Stimulated activated memory B cell treated with anti-CD40 and anti-IgM and Interleukin-4, amounts not matched to agents 10 μg/mL and 1 μg/mL and 100 μg/mL, for 72 hours (primary cell): ENCODE data around the gene DNAAF2.
A peak's percentile ranks its signal among the peaks of the same experiment; 100 is the strongest.
"Not testable (repeated sequence)": the region's sequence is repeated elsewhere in the genome, so short reads cannot be mapped to it uniquely, and the experiment has no call there.

ENCODE experiments used
- ATAC-seq: fragments of 150-1000 bp; cut with Tn5 transposase; 2 replicates; pipeline ENCODE4 v1.10.0; 2021
- H3K27ac Mint-ChIP-seq: one replicate; pipeline ENCODE4 v1.8.0; 2022; ENCODE audit warnings: mild to moderate bottlenecking, mixed read lengths
- H3K27me3 Mint-ChIP-seq: one replicate; pipeline ENCODE4 v1.8.0; 2022; ENCODE audit warnings: mixed read lengths
- H3K36me3 Mint-ChIP-seq: one replicate; pipeline ENCODE4 v1.8.0; 2022; ENCODE audit warnings: mixed read lengths
- H3K4me1 Mint-ChIP-seq: one replicate; pipeline ENCODE4 v1.8.0; 2022; ENCODE audit warnings: mixed read lengths
- H3K4me3 Mint-ChIP-seq: one replicate; pipeline ENCODE4 v1.8.0; 2022; ENCODE audit warnings: mild to moderate bottlenecking, moderate library complexity, mixed read lengths
- H3K9me3 Mint-ChIP-seq: one replicate; pipeline ENCODE4 v1.8.0; 2022; ENCODE audit warnings: mixed read lengths

DNAAF2 gene

GRCh38 chr14:49607583-49607982 lies 27.5 kb downstream of the DNAAF2 start:
- H3K27me3 Mint-ChIP-seq, result no peaks in the 10 kb centered on the region
- no peak overlapping the region for H3K4me3 Mint-ChIP-seq
- H3K27ac Mint-ChIP-seq, result no peak overlapping the region
- peaks cover 14% of the 10 kb centered on the region for H3K36me3 Mint-ChIP-seq
- H3K4me1 Mint-ChIP-seq, result no peaks in the 10 kb centered on the region
- ATAC-seq, result no peak
- H3K9me3 Mint-ChIP-seq, result no peaks in the 10 kb centered on the region

- H3K36me3 Mint-ChIP-seq, result no peaks in the 10 kb centered on the region
- H3K9me3 Mint-ChIP-seq, result no peaks in the 10 kb centered on the region
- peak; percentile 88 for ATAC-seq
- peak within 1 kb of the TSS; percentile 97 for H3K4me3 Mint-ChIP-seq
- H3K4me1 Mint-ChIP-seq, result peaks cover 51% of the 10 kb centered on the region
- peak within 1 kb of the TSS; percentile 99 for H3K27ac Mint-ChIP-seq
- no peaks in the 10 kb centered on the region for H3K27me3 Mint-ChIP-seq
These were observed 36.4 kb downstream of the DNAAF2 start, which contains the start of gene LRR1 for GRCh38 chr14:49598485-49599300. Gene LRR1 (plus strand): TSS chr14:49598940. CDS start chr14:49599021, 81 bp downstream.

GRCh38 chr14:49598189-49598484 lies 36.9 kb downstream of the DNAAF2 start:
- no peak for ATAC-seq
- Mint-ChIP-seq H3K27ac (peak overlapping the region; percentile 99), H3K4me1 (peaks cover 55% of the 10 kb centered on the region), H3K36me3 (no peaks in the 10 kb centered on the region), H3K9me3 (no peaks in the 10 kb centered on the region), H3K27me3 (no peaks in the 10 kb centered on the region), H3K4me3 (peak overlapping the region; percentile 97)

- Mint-ChIP-seq H3K4me3 (peak overlapping the region; percentile 26), H3K9me3 (no peaks in the 10 kb centered on the region), H3K36me3 (no peaks in the 10 kb centered on the region), H3K4me1 (peaks cover 47% of the 10 kb centered on the region), H3K27ac (peak overlapping the region; percentile 99), H3K27me3 (no peaks in the 10 kb centered on the region)
- no peak for ATAC-seq
These were observed 40.5 kb downstream of the DNAAF2 start for GRCh38 chr14:49594347-49595091.

DNA sequence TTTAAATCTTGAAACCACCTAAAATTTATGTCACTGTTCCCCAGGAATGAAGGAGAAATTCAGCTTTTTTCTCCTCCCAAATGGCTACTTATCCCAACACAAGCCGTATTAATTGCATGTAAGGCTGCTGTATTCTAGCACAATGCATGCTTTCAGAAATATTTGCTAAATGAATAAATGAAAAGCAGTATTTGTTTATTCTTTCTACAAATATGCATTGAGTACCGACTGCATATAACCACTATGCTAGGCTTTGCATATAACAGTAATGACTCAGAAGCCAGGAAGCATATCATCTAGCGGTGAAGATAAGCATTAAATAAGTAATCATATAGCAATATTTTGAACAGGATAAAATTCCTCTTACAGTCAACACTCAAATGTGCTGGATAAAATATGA lies 42.0 kb downstream of the DNAAF2 start:
- Mint-ChIP-seq H3K27ac (peak overlapping the region; percentile 99), H3K4me3 (peak overlapping the region; percentile 26), H3K36me3 (no peaks in the 10 kb centered on the region), H3K9me3 (no peaks in the 10 kb centered on the region), H3K27me3 (no peaks in the 10 kb centered on the region), H3K4me1 (peaks cover 44% of the 10 kb centered on the region)
- no peak for ATAC-seq

DNA sequence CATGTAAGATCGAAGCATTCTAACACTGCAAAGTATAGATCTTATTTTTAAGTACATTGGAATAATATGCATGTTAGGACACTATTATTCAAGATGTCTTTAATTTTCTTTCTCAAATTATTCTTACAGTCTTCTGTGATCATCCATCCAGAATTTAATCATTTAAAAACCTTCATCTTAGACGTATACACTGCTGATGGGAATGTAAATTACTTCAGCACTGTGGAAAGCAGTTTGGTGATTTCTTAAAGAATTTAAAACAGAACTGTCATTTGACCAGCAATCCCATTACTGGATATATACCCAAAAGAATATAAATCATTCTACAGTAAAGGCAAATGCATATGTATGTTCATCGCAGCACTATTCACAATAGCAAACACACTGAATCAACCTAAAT lies 45.7 kb downstream of the DNAAF2 start:
- Mint-ChIP-seq H3K27ac (no peak overlapping the region), H3K4me3 (no peak overlapping the region), H3K27me3 (no peaks in the 10 kb centered on the region), H3K9me3 (no peaks in the 10 kb centered on the region), H3K4me1 (peaks cover 20% of the 10 kb centered on the region), H3K36me3 (peaks cover 17% of the 10 kb centered on the region)
- no peak for ATAC-seq

- peaks cover 29% of the 10 kb centered on the region for H3K4me1 Mint-ChIP-seq
- ATAC-seq, result peak; percentile 65
- peak overlapping the region; percentile 98 for H3K4me3 Mint-ChIP-seq
- no peaks in the 10 kb centered on the region for H3K27me3 Mint-ChIP-seq
- peaks cover 42% of the 10 kb centered on the region for H3K36me3 Mint-ChIP-seq
- H3K9me3 Mint-ChIP-seq, result no peaks in the 10 kb centered on the region
- H3K27ac Mint-ChIP-seq, result peak overlapping the region; percentile 99
These were observed 48.2 kb downstream of the DNAAF2 start for GRCh38 chr14:49586673-49587460.

DNA sequence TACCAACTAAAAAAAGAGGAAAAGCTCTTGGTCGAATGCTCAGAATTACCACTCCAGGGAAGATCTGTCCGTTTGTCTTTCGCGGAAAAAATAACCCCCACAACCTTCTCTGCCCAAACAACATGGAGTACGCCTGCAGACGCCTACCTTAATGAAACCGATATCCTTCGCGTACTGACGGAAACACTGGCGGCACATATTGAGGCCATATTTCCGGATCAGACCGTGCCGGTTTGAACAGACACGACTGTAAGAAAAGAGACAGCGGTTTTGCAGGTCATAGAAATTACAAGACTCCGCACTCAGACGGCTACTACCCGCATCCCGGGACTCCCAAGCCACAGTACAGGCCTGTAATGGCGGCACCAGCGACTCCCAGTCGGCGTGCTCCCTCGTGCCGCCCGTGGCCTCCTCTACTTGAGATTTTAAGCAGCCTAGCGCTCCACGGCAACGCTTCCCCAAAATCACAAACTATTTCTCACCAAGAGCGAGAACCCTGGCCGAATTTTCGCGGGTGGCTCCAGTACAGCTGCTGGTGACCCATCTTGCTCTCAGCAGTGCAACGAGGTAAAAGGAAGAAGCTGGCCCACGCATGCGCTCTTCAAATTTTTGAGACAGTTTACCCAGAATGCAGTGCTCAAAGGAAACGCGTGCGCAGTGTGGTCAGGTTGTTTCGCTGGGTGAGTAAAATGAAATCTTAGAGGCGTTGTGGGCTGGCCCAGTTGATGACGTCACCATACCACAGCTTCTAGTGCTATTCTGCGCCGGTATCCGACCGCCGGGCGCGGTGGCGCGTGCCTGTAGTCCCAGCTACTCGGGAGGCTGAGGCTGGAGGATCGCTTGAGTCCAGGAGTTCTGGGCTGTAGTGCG lies 49.0 kb downstream of the DNAAF2 start, which contains the start of gene RPS29:
Gene RPS29, minus strand, starts transcription at position 578 of the 870 bp plus-strand sequence. Its CDS starts 34 bp downstream, at position 544.
- peak within 1 kb of the TSS; percentile 98 for H3K4me3 Mint-ChIP-seq
- H3K9me3 Mint-ChIP-seq, result no peaks in the 10 kb centered on the region
- peaks cover 38% of the 10 kb centered on the region for H3K4me1 Mint-ChIP-seq
- H3K27ac Mint-ChIP-seq, result peak within 1 kb of the TSS; percentile 99
- H3K27me3 Mint-ChIP-seq, result no peaks in the 10 kb centered on the region
- ATAC-seq, result peak; percentile 97
- peaks cover 50% of the 10 kb centered on the region for H3K36me3 Mint-ChIP-seq

- not testable (repeated sequence) for ATAC-seq, H3K27me3 Mint-ChIP-seq, H3K9me3 Mint-ChIP-seq
- Mint-ChIP-seq H3K27ac (peak overlapping the region; percentile 99), H3K4me3 (peak overlapping the region; percentile 98), H3K36me3 (peaks cover 55% of the 10 kb centered on the region), H3K4me1 (peaks cover 43% of the 10 kb centered on the region)
These were observed 49.9 kb downstream of the DNAAF2 start for GRCh38 chr14:49584981-49585640.

GRCh38 chr14:49584058-49584457 lies 51.0 kb downstream of the DNAAF2 start:
- ATAC-seq, result no peak
- Mint-ChIP-seq H3K27me3 (no peaks in the 10 kb centered on the region), H3K36me3 (peaks cover 59% of the 10 kb centered on the region), H3K9me3 (no peaks in the 10 kb centered on the region), H3K4me3 (peak overlapping the region; percentile 98), H3K27ac (peak overlapping the region; percentile 99), H3K4me1 (peaks cover 47% of the 10 kb centered on the region)

- no peak for ATAC-seq
- peaks cover 59% of the 10 kb centered on the region for H3K36me3 Mint-ChIP-seq
These were observed 51.4 kb downstream of the DNAAF2 start for GRCh38 chr14:49583629-49584028.

DNA sequence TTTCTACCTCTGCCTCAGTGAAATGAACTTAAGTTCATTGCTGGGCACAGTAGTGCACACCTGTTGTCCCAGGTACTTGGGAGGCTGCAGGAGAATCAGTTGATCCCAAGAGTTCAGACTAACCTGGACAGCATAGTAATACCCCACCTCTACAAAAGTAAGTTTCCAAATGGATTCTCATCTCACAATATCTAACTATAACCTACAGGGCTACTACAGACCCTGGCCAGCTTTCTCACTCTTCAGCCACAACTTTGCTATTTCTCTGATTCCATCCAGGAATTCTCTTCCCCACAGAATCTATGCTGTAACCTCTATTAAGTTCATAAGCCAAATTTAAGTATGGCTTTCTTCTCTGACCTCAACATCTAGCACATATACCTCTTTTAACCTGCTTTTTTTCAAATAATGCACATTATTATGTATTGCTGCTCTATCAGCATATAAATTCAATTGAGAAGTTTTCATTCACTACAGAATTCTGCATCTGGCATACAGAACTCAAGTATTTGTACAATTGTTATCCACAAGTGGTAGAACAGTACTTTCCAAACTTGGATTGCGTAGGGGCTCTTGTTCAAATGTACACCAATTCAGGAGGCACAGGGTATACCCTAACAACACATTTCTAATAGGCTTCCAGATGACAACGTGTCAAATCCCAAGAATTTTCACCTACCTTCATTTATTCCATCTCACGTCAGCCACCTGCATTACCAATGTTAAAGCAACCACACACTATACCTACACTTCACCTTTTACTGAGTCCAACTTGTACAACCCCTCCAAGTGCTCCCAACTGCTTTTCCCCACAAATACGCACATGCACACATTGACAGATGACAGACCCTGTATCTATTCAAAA lies 52.7 kb downstream of the DNAAF2 start:
- no peak for ATAC-seq
- H3K27ac Mint-ChIP-seq, result no peak overlapping the region
- no peaks in the 10 kb centered on the region for H3K9me3 Mint-ChIP-seq
- no peaks in the 10 kb centered on the region for H3K27me3 Mint-ChIP-seq
- peaks cover 65% of the 10 kb centered on the region for H3K36me3 Mint-ChIP-seq
- no peak overlapping the region for H3K4me3 Mint-ChIP-seq
- H3K4me1 Mint-ChIP-seq, result peaks cover 47% of the 10 kb centered on the region

More at GRCh38 chr14:49583629-49584028, 51.4 kb downstream of the DNAAF2 start:
- H3K27ac Mint-ChIP-seq, result peak overlapping the region; percentile 99
- H3K9me3 Mint-ChIP-seq, result no peaks in the 10 kb centered on the region
- H3K4me1 Mint-ChIP-seq, result peaks cover 47% of the 10 kb centered on the region
- H3K27me3 Mint-ChIP-seq, result no peaks in the 10 kb centered on the region
- peak overlapping the region; percentile 98 for H3K4me3 Mint-ChIP-seq
